K562 (cell line): Measurements from ENCODE around the gene CD34. TPM values are rescaled to one million over a fixed set of nuclear protein-coding genes. Genes with fewer than 3 reads are reported as not detected.

Source experiments
- BRD9 ChIP-seq: fragments of 450-650 bp; IDR thresholded peaks from 2 replicates; pipeline ENCODE4 v1.6.1; 2018; ENCODE audit warnings: low read depth; ENCODE audit not compliant: partially characterized antibody
- CBFA2T3 ChIP-seq: fragments of 450-650 bp; IDR thresholded peaks from 2 replicates; pipeline ENCODE4 v1.6.1; 2017
- CBX3 ChIP-seq, 2 experiments: IDR thresholded peaks; 1 replicate in 1 of 2; 2 replicates in 1 of 2; pipeline ENCODE4 v1.6.1; 2012; ENCODE audit warnings: inconsistent platforms in 2 of 2, low read length in 2 of 2, borderline replicate concordance in 1 of 2, control low read depth in 1 of 2
- DPF2 ChIP-seq: fragments of 450-650 bp; IDR thresholded peaks from 2 replicates; pipeline ENCODE4 v1.6.1; 2016
- EHMT2 ChIP-seq: fragments of 450-650 bp; IDR thresholded peaks from 2 replicates; pipeline ENCODE4 v1.6.1; 2018; ENCODE audit warnings: antibody characterized with exemption
- ETV1 ChIP-seq: fragments of 450-650 bp; conservative IDR thresholded peaks from 2 replicates; pipeline ENCODE4 v1.6.1; 2016; ENCODE audit warnings: missing genetic modification characterization, control low read depth, low read depth, missing compliant biosample characterization
- FOXK2 ChIP-seq, 2 experiments: fragments of 450-650 bp; IDR thresholded peaks in 1 of 2; conservative IDR thresholded peaks in 1 of 2; 2 replicates each; pipeline ENCODE4 v1.6.1; 2016; ENCODE audit warnings: low read depth in 2 of 2, mild to moderate bottlenecking in 1 of 2
- GATA2 ChIP-seq: sonication (generic); formaldehyde crosslinking; IDR thresholded peaks from 2 replicates; pipeline ENCODE4 v1.4.0; 2020; ENCODE audit warnings: mild to moderate bottlenecking, missing genetic modification reagents
- HDAC2 ChIP-seq: fragments of 450-650 bp; IDR thresholded peaks from 2 replicates; pipeline ENCODE4 v1.6.1; 2016; ENCODE audit warnings: mild to moderate bottlenecking
- JUND ChIP-seq, 2 experiments: IDR thresholded peaks; 2 replicates in 1 of 2; 3 replicates in 1 of 2; pipeline ENCODE4 v1.6.1; 2011; ENCODE audit warnings: borderline replicate concordance in 2 of 2, low read depth in 2 of 2, low read length in 2 of 2, improper control_type of control experiment in 1 of 2, missing biosample characterization in 1 of 2, missing genetic modification characterization in 1 of 2, missing genetic modification reagents in 1 of 2
- KAT8 ChIP-seq: fragments of 450-650 bp; IDR thresholded peaks from 2 replicates; pipeline ENCODE4 v1.6.1; 2016; ENCODE audit warnings: low read depth, mild to moderate bottlenecking
- KLF1 ChIP-seq: fragments of 450-650 bp; IDR thresholded peaks from 2 replicates; pipeline ENCODE4 v1.6.1; 2016; ENCODE audit warnings: missing genetic modification characterization, missing compliant biosample characterization
- KLF13 ChIP-seq: fragments of 450-650 bp; IDR thresholded peaks from 2 replicates; pipeline ENCODE4 v1.6.1; 2016; ENCODE audit warnings: missing genetic modification characterization, low read depth, mild to moderate bottlenecking, missing compliant biosample characterization, moderate library complexity, borderline replicate concordance
- MAZ ChIP-seq, 2 experiments: fragments of 450-650 bp in 1 of 2; sonication (generic) in 1 of 2; formaldehyde crosslinking; IDR thresholded peaks in 1 of 2; conservative IDR thresholded peaks in 1 of 2; 2 replicates each; pipeline versions ENCODE4 v1.4.0 to v1.5.0; 2020; ENCODE audit warnings: mild to moderate bottlenecking in 1 of 2, missing genetic modification reagents in 1 of 2
- NRF1 ChIP-seq, 2 experiments: fragments of 450-650 bp; IDR thresholded peaks in 1 of 2; conservative IDR thresholded peaks in 1 of 2; 2 replicates each; pipeline ENCODE4 v1.6.1; 2014; ENCODE audit warnings: mild to moderate bottlenecking in 2 of 2
- SRSF3 ChIP-seq: fragments of 200-400 bp; formaldehyde crosslinking; IDR thresholded peaks from 2 replicates; pipeline ENCODE4 v1.6.1; 2016; ENCODE audit warnings: mild to moderate bottlenecking, low read length, moderate library complexity; ENCODE audit not compliant: insufficient read depth
- TCFL5 ChIP-seq: fragments of 250-450 bp; sonication (Bioruptor Pico); conservative IDR thresholded peaks from 2 replicates; pipeline ENCODE4 v1.6.1; 2021; ENCODE audit warnings: mild to moderate bottlenecking, moderate library complexity, matching md5 sums
- TEAD1 ChIP-seq, 2 experiments: fragments of 450-650 bp in 1 of 2; sonication (generic) in 1 of 2; formaldehyde crosslinking; IDR thresholded peaks; 2 replicates each; pipeline versions ENCODE4 v1.4.0 to v1.8.0; 2020 to 2022; ENCODE audit warnings: mild to moderate bottlenecking in 2 of 2, missing genetic modification reagents in 1 of 2
- ZFP1 ChIP-seq: fragments of 450-650 bp; formaldehyde crosslinking; IDR thresholded peaks from 2 replicates; pipeline ENCODE4 v1.4.0; 2020; ENCODE audit warnings: mild to moderate bottlenecking, mixed read lengths
- ZNF165 ChIP-seq: fragments of 250-450 bp; sonication (Bioruptor Pico); IDR thresholded peaks from 2 replicates; pipeline ENCODE4 v1.4.0; 2020; ENCODE audit warnings: borderline replicate concordance
- ZNF24 ChIP-seq: fragments of 450-650 bp; IDR thresholded peaks from 2 replicates; pipeline ENCODE4 v1.6.1; 2016
- polyA plus RNA-seq, 8 experiments: library from polyadenylated mRNA; depleted of rRNA in 4 of 8; stranded (reverse) in 5 of 8; unstranded in 3 of 8; fragments of >200 nt; fragmentation: Nextera tagmentation in 2 of 8; fragmentation: Illumina TruSeq in 1 of 8; extraction: Ambion mirVana in 2 of 8; extraction: Trizol in 1 of 8; gene quantifications; 2 replicates each; pipeline versions ENCODE4 v1.2.1 to v1.2.3, GENCODE V29; 2011 to 2014; ENCODE audit warnings: inconsistent platforms in 1 of 8, missing spikeins in 1 of 8
- total RNA-seq, 7 experiments: library from RNA; depleted of rRNA in 6 of 7; stranded (reverse); fragments of >200 nt in 6 of 7; fragmentation: Illumina TruSeq in 2 of 7; extraction: Trizol in 2 of 7; gene quantifications; 2 replicates each; pipeline versions ENCODE4 v1.2.1 to v1.2.3, GENCODE V29; 2011 to 2021; ENCODE audit warnings: low replicate concordance in 1 of 7
- TF ChIP-seq, protein P1 (sequence below): sonication (generic); formaldehyde crosslinking; IDR thresholded peaks from 2 replicates; pipeline ENCODE4 v1.8.0; 2022; ENCODE audit warnings: mild to moderate bottlenecking, missing genetic modification reagents
- TF ChIP-seq, protein P2 (sequence below): fragments of 450-650 bp; formaldehyde crosslinking; IDR thresholded peaks from 2 replicates; pipeline ENCODE4 v1.4.0; 2020; ENCODE audit warnings: mild to moderate bottlenecking, moderate library complexity

The CD34 gene
- total and polyA plus RNA-seq, 9 of the 15 experiments (the other 6 are each of a cell fraction or from before 2014, with no cell fraction given) = not detected

DNA sequence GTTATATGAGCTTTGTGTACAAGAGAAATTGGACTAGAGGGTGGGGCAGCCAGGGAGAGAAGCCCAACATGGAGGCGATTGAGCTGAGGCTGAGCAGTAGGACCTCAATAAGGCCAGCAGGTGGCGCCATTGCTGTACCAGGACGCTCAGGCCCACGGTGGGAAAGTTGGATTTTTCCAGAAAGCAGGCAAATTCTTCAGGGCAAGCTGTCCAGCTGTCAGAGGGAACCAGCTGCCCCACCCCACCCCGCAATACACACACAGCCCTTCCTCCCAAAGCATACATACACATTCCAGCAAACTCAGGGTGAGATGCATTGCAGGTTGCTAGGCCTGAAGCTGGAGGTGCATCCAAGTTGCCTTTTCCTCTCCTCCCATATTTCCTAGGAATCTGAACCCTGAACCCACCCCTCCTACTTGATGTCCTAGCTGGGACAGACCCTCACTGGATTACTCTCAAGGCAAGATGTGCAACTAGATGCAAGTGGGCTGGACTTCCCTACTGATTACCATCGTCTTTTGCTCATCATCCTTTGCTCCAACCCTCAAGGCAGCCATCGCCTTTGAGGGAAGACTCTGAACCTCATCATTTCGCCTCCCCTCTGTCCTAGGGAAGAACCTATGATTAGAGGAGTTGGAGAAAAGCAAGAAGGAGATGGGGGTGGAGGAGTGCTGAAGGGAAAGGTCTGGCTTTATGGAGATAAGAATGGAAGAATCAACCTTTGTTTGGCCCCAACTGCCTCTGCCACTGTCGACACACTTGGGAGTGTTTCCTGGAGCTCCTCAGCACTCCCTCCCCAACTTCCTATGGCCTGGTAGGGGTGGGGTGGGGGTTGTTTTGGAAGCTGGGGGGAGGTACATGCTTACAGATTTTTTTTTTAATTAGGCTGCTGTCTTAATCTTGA, 25.5 kb downstream of the CD34 start (continued):
- TF ChIP-seq GATA2 = peak; percentile 56
- TF ChIP-seq NRF1 (conservative IDR thresholded peaks at IDR 0.05 in 1 of 2, IDR thresholded peaks at IDR 0.05 in 1 of 2) = peak in 1 of 2 experiments; percentile 55; a peak in 3 of 4 replicates
- TF ChIP-seq CBX3 (IDR thresholded peaks at IDR 0.05; ENCODE audit: borderline replicate concordance in 1 of 2, low read length in 2 of 2) = peak in 1 of 2 experiments; percentile 22; a peak in 1 of 3 replicates
- TF ChIP-seq HDAC2 = 0 out of 2 replicates have a peak, but pooled peaks have one; percentile 23
- TF ChIP-seq ZNF165 (CRISPR knock-in tag) = no peak
- TF ChIP-seq, protein P1, sequence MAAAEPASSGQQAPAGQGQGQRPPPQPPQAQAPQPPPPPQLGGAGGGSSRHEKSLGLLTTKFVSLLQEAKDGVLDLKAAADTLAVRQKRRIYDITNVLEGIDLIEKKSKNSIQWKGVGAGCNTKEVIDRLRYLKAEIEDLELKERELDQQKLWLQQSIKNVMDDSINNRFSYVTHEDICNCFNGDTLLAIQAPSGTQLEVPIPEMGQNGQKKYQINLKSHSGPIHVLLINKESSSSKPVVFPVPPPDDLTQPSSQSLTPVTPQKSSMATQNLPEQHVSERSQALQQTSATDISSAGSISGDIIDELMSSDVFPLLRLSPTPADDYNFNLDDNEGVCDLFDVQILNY (CRISPR knock-in tag) = no peak
- peak; percentile 68 for TF ChIP-seq DPF2
- TF ChIP-seq KLF13 (tag) = peak; percentile 8; the same call in 1 of the 2 replicates
- no peak for TF ChIP-seq KLF1 (tag)
- TF ChIP-seq MAZ (CRISPR knock-in tag; conservative IDR thresholded peaks at IDR 0.05 in 1 of 2, IDR thresholded peaks at IDR 0.05 in 1 of 2) = peak in 1 of 2 experiments; percentile 37; a peak in 2 of 4 replicates
- TF ChIP-seq KAT8 = no peak; the same call in 1 of the 2 replicates
- no peak for TF ChIP-seq ETV1 (tag)
- TF ChIP-seq SRSF3 = no peak
- peak; percentile 50; the same call in 1 of the 2 replicates for TF ChIP-seq ZNF24
- TF ChIP-seq CBFA2T3 = peak; percentile 64
- TF ChIP-seq EHMT2 = peak; percentile 33; the same call in 1 of the 2 replicates
- peak; percentile 75 for TF ChIP-seq BRD9
- no peak for TF ChIP-seq ZFP1 (CRISPR knock-in tag)
- TF ChIP-seq JUND (IDR thresholded peaks at IDR 0.05; ENCODE audit: borderline replicate concordance, low read depth, low read length) = peak; percentile 5; the same call in 1 of the 2 replicates
- peak; percentile 15; the same call in 1 of the 3 replicates for TF ChIP-seq JUND (tag; IDR thresholded peaks at IDR 0.05; ENCODE audit: borderline replicate concordance, low read depth, low read length)
- TF ChIP-seq TEAD1 (CRISPR knock-in tag; IDR thresholded peaks at IDR 0.05) = peak in 1 of 2 experiments; percentile 70; a peak in 2 of 4 replicates
- no peak for TF ChIP-seq TCFL5 (CRISPR knock-in tag)
- TF ChIP-seq, protein P2, sequence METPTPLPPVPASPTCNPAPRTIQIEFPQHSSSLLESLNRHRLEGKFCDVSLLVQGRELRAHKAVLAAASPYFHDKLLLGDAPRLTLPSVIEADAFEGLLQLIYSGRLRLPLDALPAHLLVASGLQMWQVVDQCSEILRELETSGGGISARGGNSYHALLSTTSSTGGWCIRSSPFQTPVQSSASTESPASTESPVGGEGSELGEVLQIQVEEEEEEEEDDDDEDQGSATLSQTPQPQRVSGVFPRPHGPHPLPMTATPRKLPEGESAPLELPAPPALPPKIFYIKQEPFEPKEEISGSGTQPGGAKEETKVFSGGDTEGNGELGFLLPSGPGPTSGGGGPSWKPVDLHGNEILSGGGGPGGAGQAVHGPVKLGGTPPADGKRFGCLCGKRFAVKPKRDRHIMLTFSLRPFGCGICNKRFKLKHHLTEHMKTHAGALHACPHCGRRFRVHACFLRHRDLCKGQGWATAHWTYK (CRISPR knock-in tag) = 0 out of 2 replicates have a peak, but pooled peaks have one; percentile 47
- TF ChIP-seq FOXK2 (conservative IDR thresholded peaks at IDR 0.05 in 1 of 2, IDR thresholded peaks at IDR 0.05 in 1 of 2; ENCODE audit: low read depth in 2 of 2) = peak in 1 of 2 experiments; percentile 47; a peak in 1 of 4 replicates
